H1 (cell line): Measurements from ENCODE around the gene KDR. TPM values are rescaled to one million over a fixed set of nuclear protein-coding genes. Genes with fewer than 3 reads are reported as not detected.

Experiments
- CTCF ChIA-PET: fragments of 300-600 bp; sonication (Branson Sonifier 250); formaldehyde crosslinking; loops from one replicate; lab custom pipeline; 2021; ENCODE audit not compliant: partially characterized antibody; lab: Charles Lee
- POLR2A ChIA-PET: fragments of 300-600 bp; sonication (Branson Sonifier 250); formaldehyde crosslinking; loops from one replicate; lab custom pipeline; 2021; ENCODE audit warnings: inconsistent platforms; ENCODE audit not compliant: partially characterized antibody; lab: Charles Lee
- DNase-seq, 2 experiments: peaks; one replicate each; pipeline versions ENCODE4 v3.0.0 to v3.0.0-alpha.2; 2010 to 2022; ENCODE audit warnings: low spot score in 2 of 2, low read depth in 1 of 2, mixed read lengths in 1 of 2
- FAIRE-seq: peaks from 2 replicates; lab custom pipeline; 2011; peaks lifted over from hg19 to GRCh38; lab: Jason Lieb, UNC
- H2AFZ ChIP-seq: 2 replicates; pipeline ENCODE4 v1.8.1; 2012; ENCODE audit warnings: low read length, inconsistent platforms
- H2AK5ac ChIP-seq: 2 replicates; pipeline ENCODE4 v1.6.1; 2013; ENCODE audit warnings: low read depth, low read length
- H2BK120ac ChIP-seq: replicated peaks from 2 replicates; pipeline ENCODE3; 2013; ENCODE audit warnings: low read depth, low read length, inconsistent platforms
- H2BK12ac ChIP-seq: 2 replicates; pipeline ENCODE4 v1.6.1; 2013; ENCODE audit warnings: low read depth, low read length
- H2BK15ac ChIP-seq: 2 replicates; pipeline ENCODE4 v1.6.1; 2013; ENCODE audit warnings: low read length
- H2BK20ac ChIP-seq: 2 replicates; pipeline ENCODE4 v1.6.1; 2013; ENCODE audit warnings: low read length
- H2BK5ac ChIP-seq: 2 replicates; pipeline ENCODE4 v1.6.1; 2013; ENCODE audit warnings: low read depth, low read length
- H3K14ac ChIP-seq: 2 replicates; pipeline ENCODE4 v1.6.1; 2013; ENCODE audit warnings: inconsistent platforms; ENCODE audit not compliant: insufficient read length
- H3K18ac ChIP-seq: 2 replicates; pipeline ENCODE4 v1.6.1; 2013; ENCODE audit warnings: low read length; ENCODE audit errors: extremely low read depth
- H3K23ac ChIP-seq: 2 replicates; pipeline ENCODE4 v1.6.1; 2013; ENCODE audit warnings: inconsistent platforms; ENCODE audit not compliant: insufficient read length
- H3K23me2 ChIP-seq: 2 replicates; pipeline ENCODE4 v1.6.1; 2013; ENCODE audit warnings: low read depth, low read length
- H3K27ac ChIP-seq: 2 replicates; pipeline ENCODE4 v1.6.1; 2011; ENCODE audit warnings: low read depth, low read length, inconsistent platforms
- H3K27me3 ChIP-seq, 4 experiments: replicated peaks in 1 of 4; 1 replicate in 1 of 4; 2 replicates in 3 of 4; pipeline versions ENCODE4 v1.6.1 to v1.8.1; 2011 to 2013; ENCODE audit warnings: low read length in 3 of 4, mild to moderate bottlenecking in 3 of 4, inconsistent platforms in 2 of 4, mixed read lengths in 2 of 4, moderate library complexity in 1 of 4; ENCODE audit not compliant: control insufficient read depth in 3 of 4, insufficient read depth in 3 of 4; ENCODE audit errors: extremely low read depth in 1 of 4
- H3K36me3 ChIP-seq, 4 experiments: 2 replicates each; pipeline versions ENCODE4 v1.6.1 to v1.8.1; 2011 to 2013; ENCODE audit warnings: mild to moderate bottlenecking in 4 of 4, low read length in 3 of 4, moderate library complexity in 2 of 4, control low read depth in 1 of 4, inconsistent platforms in 1 of 4; ENCODE audit not compliant: insufficient read depth in 4 of 4, control insufficient read depth in 2 of 4
- H3K4ac ChIP-seq: replicated peaks from 2 replicates; pipeline ENCODE3; 2013; ENCODE audit warnings: low read length, low read depth, mixed read lengths, inconsistent platforms; ENCODE audit not compliant: insufficient read length
- H3K4me1 ChIP-seq, 4 experiments: replicated peaks in 1 of 4; 1 replicate in 1 of 4; 2 replicates in 3 of 4; pipeline versions ENCODE4 v1.6.1 to v1.8.1; 2011 to 2013; ENCODE audit warnings: low read length in 3 of 4, inconsistent platforms in 2 of 4, mixed read lengths in 1 of 4; ENCODE audit not compliant: insufficient read depth in 4 of 4, control insufficient read depth in 3 of 4
- H3K4me2 ChIP-seq, 2 experiments: 2 replicates each; pipeline versions ENCODE4 v1.6.1 to v1.8.1; 2011 to 2013; ENCODE audit warnings: low read depth in 2 of 2, low read length in 2 of 2, control low read depth in 1 of 2, inconsistent platforms in 1 of 2, mild to moderate bottlenecking in 1 of 2; ENCODE audit not compliant: insufficient read depth in 1 of 2
- H3K4me3 ChIP-seq, 4 experiments: fragments of 200-600, 300-600 bp in 1 of 4; sonication (generic), shearing (Covaris generic), sonication (Bioruptor Twin) in 1 of 4; 2 replicates each; pipeline versions ENCODE4 v1.5.1 to v1.8.1; 2011 to 2016; ENCODE audit warnings: low read length in 4 of 4, low read depth in 3 of 4, control low read depth in 2 of 4, inconsistent platforms in 2 of 4, mild to moderate bottlenecking in 2 of 4, mixed read lengths in 1 of 4, moderate library complexity in 1 of 4; ENCODE audit not compliant: insufficient read depth in 2 of 4; ENCODE audit errors: extremely low read depth in 1 of 4
- H3K56ac ChIP-seq: replicated peaks from 2 replicates; pipeline ENCODE3; 2013; ENCODE audit warnings: low read depth, mild to moderate bottlenecking, mixed read lengths, low read length, inconsistent platforms; ENCODE audit not compliant: insufficient read length
- H3K79me1 ChIP-seq: 2 replicates; pipeline ENCODE4 v1.6.1; 2013; ENCODE audit warnings: low read depth, low read length, control low read depth
- H3K79me2 ChIP-seq, 2 experiments: 2 replicates each; pipeline versions ENCODE4 v1.6.1 to v1.8.1; 2012 to 2013; ENCODE audit warnings: low read length in 2 of 2, mild to moderate bottlenecking in 2 of 2, inconsistent platforms in 1 of 2; ENCODE audit not compliant: insufficient read depth in 2 of 2, control insufficient read depth in 1 of 2
- H3K9ac ChIP-seq, 4 experiments: replicated peaks in 1 of 4; 1 replicate in 1 of 4; 2 replicates in 3 of 4; pipeline versions ENCODE4 v1.6.1 to v1.8.1; 2011 to 2013; ENCODE audit warnings: low read depth in 3 of 4, low read length in 3 of 4, control low read depth in 2 of 4, mild to moderate bottlenecking in 2 of 4, moderate library complexity in 2 of 4, inconsistent platforms in 1 of 4; ENCODE audit errors: extremely low read depth in 1 of 4
- H3K9me3 ChIP-seq, 2 experiments: 2 replicates each; pipeline versions ENCODE4 v1.6.1 to v1.8.1; 2012 to 2013; ENCODE audit warnings: mild to moderate bottlenecking in 2 of 2, moderate library complexity in 2 of 2, control low read depth in 1 of 2, inconsistent platforms in 1 of 2, low read depth in 1 of 2, low read length in 1 of 2, mixed read lengths in 1 of 2; ENCODE audit not compliant: insufficient read depth in 2 of 2
- H4K20me1 ChIP-seq, 2 experiments: replicated peaks in 1 of 2; 2 replicates each; pipeline versions ENCODE3 to v1.8.1; 2011 to 2013; ENCODE audit warnings: inconsistent platforms in 2 of 2, low read length in 2 of 2, mild to moderate bottlenecking in 1 of 2; ENCODE audit not compliant: insufficient read depth in 2 of 2, control insufficient read depth in 1 of 2
- H4K5ac ChIP-seq: 2 replicates; pipeline ENCODE4 v1.6.1; 2013; ENCODE audit warnings: low read length, low read depth, mixed read lengths, inconsistent platforms; ENCODE audit not compliant: insufficient read length
- H4K8ac ChIP-seq: 2 replicates; pipeline ENCODE4 v1.8.0; 2013; ENCODE audit warnings: mild to moderate bottlenecking, moderate library complexity, low read length, inconsistent platforms; ENCODE audit not compliant: insufficient read depth; ENCODE audit errors: extremely low read depth
- H4K91ac ChIP-seq: replicated peaks from 2 replicates; pipeline ENCODE3; 2013; ENCODE audit warnings: low read length, mixed read lengths, inconsistent platforms; ENCODE audit not compliant: insufficient read length
- CEBPB ChIP-seq: IDR thresholded peaks from 2 replicates; pipeline ENCODE4 v1.6.1; 2012; ENCODE audit warnings: low read depth, low read length
- RAD21 ChIP-seq, 2 experiments: IDR thresholded peaks in 1 of 2; conservative IDR thresholded peaks in 1 of 2; 2 replicates each; pipeline ENCODE4 v1.6.1; 2011; ENCODE audit warnings: low read depth in 2 of 2, low read length in 2 of 2, improper control_type of control experiment in 1 of 2, inconsistent platforms in 1 of 2, mild to moderate bottlenecking in 1 of 2, moderate library complexity in 1 of 2
- TAF7 ChIP-seq: optimal IDR thresholded peaks from 2 replicates; pipeline ENCODE3; 2011; ENCODE audit warnings: low read depth, mild to moderate bottlenecking, inconsistent platforms, low read length, moderate library complexity, borderline replicate concordance
- whole genome bisulfite sequencing, 2 experiments: shearing (Covaris generic) in 1 of 2; methylation state at CpG; one replicate each; pipeline versions ENCODE4 v1.1.6 to v1.1.7; 2013 to 2015; ENCODE audit warnings: low lambda C conversion rate in 2 of 2, mixed read lengths in 2 of 2, inconsistent platforms in 1 of 2, low coverage in 1 of 2, missing lambda C conversion rate in 1 of 2; ENCODE audit not compliant: insufficient replicate concordance in 2 of 2, insufficient coverage in 1 of 2, insufficient read length in 1 of 2; ENCODE audit errors: extremely low coverage in 1 of 2, missing lambda C conversion rate in 1 of 2; 5-methylcytosine and 5-hydroxymethylcytosine counted together
- polyA plus RNA-seq, 7 experiments: library from polyadenylated mRNA; depleted of rRNA in 3 of 7; stranded (reverse) in 5 of 7; unstranded in 2 of 7; fragments of >200 nt in 5 of 7; fragments of 200-250 nt in 2 of 7; gene quantifications; 1 replicate in 5 of 7; 2 replicates in 1 of 7; 4 replicates in 1 of 7; pipeline versions ENCODE4 v1.2.1 to v1.2.3, GENCODE V29; 2011 to 2013; ENCODE audit warnings: missing spikeins in 2 of 7, mixed read lengths in 2 of 7
- total RNA-seq: library from RNA; stranded (reverse); fragmentation: NEBNext Ultra II Directional; extraction: Animal tissue kit (Norgen Biotek cat#: 25700); gene quantifications from 2 replicates; pipeline ENCODE4 v1.2.1, GENCODE V29; 2021

The KDR gene
- total and polyA plus RNA-seq, 2 of the 8 experiments (the other 6 are each of a cell fraction or from before 2014, with no cell fraction given), result 69.3 to 106 TPM

- Histone ChIP-seq H3K4me3 (no peak overlapping the region), H4K8ac (no peak overlapping the region), H3K23ac (no peak overlapping the region), H3K27ac (no peak overlapping the region), H3K27me3 (no peaks in the 10 kb centered on the region; a peak in 1 of 7 replicates), H2BK12ac (no peak overlapping the region), H2AFZ (no peak overlapping the region), H4K91ac (no peak overlapping the region), H4K5ac (no peak overlapping the region), H3K36me3 (no peaks in the 10 kb centered on the region), H2BK15ac (no peak overlapping the region), H3K79me1 (no peaks in the 10 kb centered on the region), H3K14ac (no peak overlapping the region), H2AK5ac (no peak overlapping the region), H3K4me2 (no peak overlapping the region), H4K20me1 (no peaks in the 10 kb centered on the region), H3K79me2 (no peaks in the 10 kb centered on the region), H3K56ac (no peak overlapping the region), H3K4me1 (peaks cover 0 to 5% (median 0%) of the 10 kb centered on the region in 4 experiments; a peak in 1 of 7 replicates), H3K18ac (no peak overlapping the region), H3K9ac (no peak overlapping the region), H3K4ac (no peak overlapping the region), H3K9me3 (peaks cover 0 to 5% of the 10 kb centered on the region in 2 experiments; a peak in 2 of 4 replicates), H2BK5ac (no peak overlapping the region), H2BK20ac (no peak overlapping the region), H3K23me2 (no peaks in the 10 kb centered on the region), H2BK120ac (no peak overlapping the region)
- POLR2A ChIA-PET, result no interaction called here
- WGBS, 2 experiments, result 76% methylated on average over 1 of the region's 1 CpG; no CpG with 5 or more reads in 1 of the 2 experiments
- DNase-seq (no peak), FAIRE-seq (no peak)
- CTCF ChIA-PET, result no interaction called here
- TF ChIP-seq TAF7 (no peak), RAD21 (IDR thresholded peaks at IDR 0.05 in 1 of 2, conservative IDR thresholded peaks at IDR 0.05 in 1 of 2; ENCODE audit: low read depth in 2 of 2, low read length in 2 of 2) (no peak), CEBPB (no peak)
Observed at GRCh38 chr4:55035892-55036291, 89.5 kb downstream of the KDR start.
